Fibroblast of the aortic adventitia (primary cell): ENCODE measurements around the gene MYLK2. TPM values are rescaled to one million over a fixed set of nuclear protein-coding genes. Genes with fewer than 3 reads are reported as not detected.

ENCODE experiments used
- DNase-seq: peaks from one replicate; pipeline ENCODE4 v3.0.0-alpha.2; 2010; ENCODE audit warnings: low read depth
- H3K4me3 ChIP-seq: 2 replicates; pipeline ENCODE4 v1.5.1; 2011; ENCODE audit warnings: low read depth, mild to moderate bottlenecking, control low read depth, low read length, moderate library complexity
- CTCF ChIP-seq: IDR thresholded peaks from 2 replicates; pipeline ENCODE4 v1.5.1; 2011; ENCODE audit warnings: mild to moderate bottlenecking, low read length, control low read depth, inconsistent platforms; ENCODE audit not compliant: insufficient read depth
- total RNA-seq: library from RNA; depleted of rRNA; stranded (reverse); fragments of >200 nt; gene quantifications from 2 replicates; pipeline ENCODE4 v1.2.3, GENCODE V29; 2012; ENCODE audit warnings: low replicate concordance

The MYLK2 gene
- total RNA-seq, 1 donor, result 0.18 TPM

- no peak overlapping the region for H3K4me3 ChIP-seq
- no peak for TF ChIP-seq CTCF
- DNase-seq, result no peak
Observed at GRCh38 chr20:31833931-31834521, 14.9 kb downstream of the MYLK2 start.

- no peak overlapping the region for H3K4me3 ChIP-seq
- no peak for DNase-seq
- no peak for TF ChIP-seq CTCF
Observed at GRCh38 chr20:31835554-31835953, 16.4 kb downstream of the MYLK2 start.

GRCh38 chr20:31835977-31836852, 17.1 kb downstream of the MYLK2 start:
- TF ChIP-seq CTCF, result peak; percentile 5
- peak; percentile 89 for DNase-seq
- no peak overlapping the region for H3K4me3 ChIP-seq

- no peak overlapping the region for H3K4me3 ChIP-seq
- DNase-seq, result no peak
- no peak for TF ChIP-seq CTCF
Observed at GRCh38 chr20:31836853-31837608, 17.9 kb downstream of the MYLK2 start.

- H3K4me3 ChIP-seq, result no peak overlapping the region
- TF ChIP-seq CTCF, result no peak
- DNase-seq, result peak; percentile 46
Observed at GRCh38 chr20:31837896-31838397, 18.8 kb downstream of the MYLK2 start.

- no peak for TF ChIP-seq CTCF
- no peak overlapping the region for H3K4me3 ChIP-seq
- DNase-seq, result no peak
Observed at GRCh38 chr20:31838646-31839292, 19.6 kb downstream of the MYLK2 start.
